Brain pericyte (primary cell): ENCODE measurements around the gene NRL.

Experiments
- DNase-seq: peaks from one replicate; pipeline ENCODE4 v3.0.0-alpha.2; 2012; ENCODE audit warnings: low read depth, low spot score

The NRL gene

DNA sequence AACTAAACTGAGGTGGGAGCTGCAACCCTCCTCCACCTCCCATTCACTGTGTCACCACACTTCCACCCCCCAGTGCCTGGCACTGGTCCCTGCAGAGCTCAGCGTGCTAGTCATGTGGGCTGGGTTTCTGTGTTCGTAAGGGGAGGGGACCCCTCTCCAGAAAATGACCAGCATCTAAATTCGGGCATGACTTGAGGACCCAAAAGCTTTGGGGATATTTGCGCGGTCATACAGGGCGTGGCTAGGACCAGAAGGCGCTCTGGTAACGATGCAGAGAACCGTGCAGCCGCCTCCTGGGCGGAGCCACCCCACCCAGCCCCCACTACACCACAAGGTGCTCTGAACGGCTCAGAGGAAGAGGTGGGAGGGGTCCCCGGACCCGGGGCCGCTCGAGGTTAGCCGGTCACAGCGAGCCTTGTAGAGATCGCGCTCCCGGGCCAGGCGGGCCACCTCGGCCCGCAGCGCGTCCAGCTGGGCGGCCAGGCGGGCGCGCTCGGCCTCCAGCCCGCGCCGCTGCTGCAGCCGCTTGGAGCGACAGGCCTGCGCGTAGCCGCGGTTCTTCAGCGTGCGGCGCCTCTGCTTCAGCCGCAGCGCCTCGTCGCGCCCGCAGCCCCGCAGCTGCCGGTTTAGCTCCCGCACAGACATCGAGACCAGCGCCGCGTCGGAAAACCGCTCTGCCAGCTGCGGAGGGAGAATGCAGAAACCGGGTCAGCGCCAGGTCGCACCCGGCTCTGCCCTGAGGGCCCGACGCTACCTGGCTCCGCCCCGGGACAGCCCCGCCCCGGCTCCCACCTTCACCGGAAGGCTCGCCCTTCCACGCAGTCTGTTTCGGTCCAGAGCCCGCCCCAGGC lies 33.6 kb downstream of the NRL start:
- DNase-seq = no peak

GRCh38 chr14:24080142-24080530 lies 34.6 kb downstream of the NRL start:
- no peak for DNase-seq

- no peak for DNase-seq
Observed at GRCh38 chr14:24079491-24080141, 35.1 kb downstream of the NRL start.

DNA sequence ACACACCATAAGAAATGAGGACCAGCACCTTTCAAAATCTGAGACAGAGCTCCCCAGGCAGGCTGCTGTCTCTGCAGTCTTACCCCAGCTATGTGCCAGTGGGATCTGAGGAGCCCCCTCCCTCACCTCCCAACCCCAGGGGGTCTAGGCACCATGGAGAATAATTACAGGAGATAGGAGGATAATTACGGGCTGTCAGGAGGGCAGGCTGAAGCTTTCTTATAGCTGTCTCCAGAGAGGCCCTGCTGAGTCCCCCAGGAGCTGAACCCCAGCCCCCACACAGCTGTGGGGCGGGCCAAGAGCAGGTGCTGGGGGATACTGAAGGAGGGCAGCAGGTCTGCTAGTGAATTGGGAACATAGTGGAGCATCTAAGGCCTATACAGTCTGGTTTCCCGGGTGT lies 36.6 kb downstream of the NRL start:
- DNase-seq = no peak

- no peak for DNase-seq
Observed at GRCh38 chr14:24077086-24077485, 37.7 kb downstream of the NRL start.

DNA sequence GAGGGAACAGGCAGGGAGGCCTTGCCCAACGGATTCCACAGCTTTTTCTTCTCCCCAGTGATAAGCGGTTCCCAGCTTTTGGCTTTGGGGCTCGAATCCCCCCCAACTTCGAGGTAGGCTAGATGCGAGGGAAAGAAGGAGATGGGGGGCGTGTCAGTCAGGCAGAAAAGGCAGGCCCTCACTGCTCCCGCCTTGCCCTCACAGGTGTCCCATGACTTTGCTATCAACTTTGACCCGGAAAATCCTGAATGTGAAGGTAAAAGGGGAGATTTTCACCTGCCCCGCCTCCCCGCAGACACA lies 38.5 kb downstream of the NRL start:
- DNase-seq = no peak

- no peak for DNase-seq
Observed at GRCh38 chr14:24075485-24076301, 39.1 kb downstream of the NRL start.

- no peak for DNase-seq
Observed at GRCh38 chr14:24074625-24075484, 39.9 kb downstream of the NRL start.

GRCh38 chr14:24072881-24073877 lies 41.6 kb downstream of the NRL start:
- no peak for DNase-seq

DNA sequence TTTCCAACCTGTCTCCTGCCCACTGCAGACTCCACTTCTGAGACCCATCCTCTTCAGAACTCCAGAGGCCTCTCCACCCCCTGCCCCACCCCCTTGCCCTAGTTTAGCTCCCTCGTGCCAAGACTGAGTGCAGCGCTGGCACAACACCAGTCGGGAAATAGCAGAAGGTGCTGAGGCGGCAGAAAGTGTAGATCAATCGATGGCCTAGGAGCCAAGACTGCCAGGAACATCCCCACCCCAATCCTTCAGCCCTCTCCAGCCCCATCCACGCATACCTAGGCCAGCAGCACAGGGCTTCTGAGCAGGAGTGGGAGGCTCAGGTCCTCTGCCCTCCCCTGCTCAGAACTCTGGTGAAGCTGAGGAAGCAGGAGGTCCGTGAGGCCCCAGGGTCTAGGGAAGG lies 42.3 kb downstream of the NRL start:
- DNase-seq = no peak

DNA sequence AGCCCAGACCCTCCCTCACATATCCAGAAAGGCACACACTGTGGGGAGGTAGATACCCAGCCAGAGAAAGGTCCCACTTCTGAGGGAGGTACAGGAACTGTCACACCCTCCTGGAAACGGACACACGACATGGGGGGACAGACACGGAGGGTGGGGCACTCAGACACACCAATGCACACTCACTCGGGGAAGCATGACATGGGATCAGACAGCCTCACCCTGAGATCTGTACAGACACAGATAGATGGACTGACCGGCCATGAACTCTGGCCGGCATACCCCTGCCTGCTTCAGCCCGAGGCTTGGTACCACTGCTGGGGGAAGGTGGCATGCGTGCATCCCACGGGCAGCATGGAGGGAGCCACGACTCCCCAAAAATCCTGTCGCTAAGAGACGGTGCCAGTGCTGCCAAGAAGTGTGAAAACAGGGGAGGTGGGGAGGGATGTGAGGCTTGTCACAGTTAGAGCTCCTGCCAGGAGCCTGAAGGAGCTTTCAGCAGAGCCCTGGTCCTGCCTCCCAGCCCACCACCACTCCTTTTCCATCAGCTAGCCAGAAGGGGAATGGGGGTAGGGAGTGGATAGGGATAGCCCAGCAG lies 42.8 kb downstream of the NRL start:
- DNase-seq = no peak

GRCh38 chr14:24071144-24071697 lies 43.5 kb downstream of the NRL start, which contains the start of gene CPNE6:
Gene CPNE6 (plus strand): TSS chr14:24071562. CDS start chr14:24072937, 1,375 bp downstream.
- no peak for DNase-seq

DNA sequence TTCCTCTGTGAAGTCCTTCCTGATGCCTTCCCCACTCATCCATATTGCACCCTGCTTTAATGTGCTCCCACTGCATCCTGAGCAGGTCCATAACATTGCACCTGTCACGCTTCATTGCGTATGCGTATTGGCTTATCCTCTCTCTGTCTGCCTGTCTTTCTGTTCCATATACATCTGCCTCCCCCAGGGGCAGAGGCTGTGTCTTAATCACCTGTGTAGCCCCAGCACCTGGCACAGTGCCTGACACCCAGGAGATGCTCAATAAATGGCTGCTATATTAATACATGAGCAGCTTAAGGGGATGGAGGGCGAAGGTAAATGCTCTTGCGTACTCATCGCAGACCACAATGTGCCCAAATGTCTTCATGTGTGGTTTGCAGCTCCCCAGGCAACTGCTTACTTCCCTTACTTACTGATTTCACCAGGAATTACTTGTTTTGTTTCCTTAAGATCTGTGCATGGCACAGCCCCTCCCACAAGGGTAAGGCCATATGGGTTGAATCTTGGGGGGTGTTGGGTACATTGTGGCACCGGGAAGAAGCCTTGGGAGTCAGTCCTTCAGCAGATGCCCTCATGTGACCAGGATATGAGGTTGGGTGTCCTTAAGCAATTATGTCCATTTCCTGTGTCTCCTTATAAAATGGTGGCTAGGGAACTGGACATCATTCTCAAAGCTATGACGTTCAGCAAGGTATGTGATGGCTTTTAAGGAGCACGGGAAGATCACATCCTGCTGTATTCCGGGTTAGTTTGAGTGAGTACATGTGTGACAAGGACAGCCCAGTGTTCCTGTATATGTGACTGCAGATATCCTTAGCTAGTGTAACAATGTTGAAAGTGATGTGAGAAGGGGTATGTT lies 44.2 kb downstream of the NRL start:
- no peak for DNase-seq

GRCh38 chr14:24069411-24069735 lies 45.4 kb downstream of the NRL start:
- DNase-seq = no peak

- no peak for DNase-seq
Observed at GRCh38 chr14:24068711-24069410, 45.9 kb downstream of the NRL start.

DNA sequence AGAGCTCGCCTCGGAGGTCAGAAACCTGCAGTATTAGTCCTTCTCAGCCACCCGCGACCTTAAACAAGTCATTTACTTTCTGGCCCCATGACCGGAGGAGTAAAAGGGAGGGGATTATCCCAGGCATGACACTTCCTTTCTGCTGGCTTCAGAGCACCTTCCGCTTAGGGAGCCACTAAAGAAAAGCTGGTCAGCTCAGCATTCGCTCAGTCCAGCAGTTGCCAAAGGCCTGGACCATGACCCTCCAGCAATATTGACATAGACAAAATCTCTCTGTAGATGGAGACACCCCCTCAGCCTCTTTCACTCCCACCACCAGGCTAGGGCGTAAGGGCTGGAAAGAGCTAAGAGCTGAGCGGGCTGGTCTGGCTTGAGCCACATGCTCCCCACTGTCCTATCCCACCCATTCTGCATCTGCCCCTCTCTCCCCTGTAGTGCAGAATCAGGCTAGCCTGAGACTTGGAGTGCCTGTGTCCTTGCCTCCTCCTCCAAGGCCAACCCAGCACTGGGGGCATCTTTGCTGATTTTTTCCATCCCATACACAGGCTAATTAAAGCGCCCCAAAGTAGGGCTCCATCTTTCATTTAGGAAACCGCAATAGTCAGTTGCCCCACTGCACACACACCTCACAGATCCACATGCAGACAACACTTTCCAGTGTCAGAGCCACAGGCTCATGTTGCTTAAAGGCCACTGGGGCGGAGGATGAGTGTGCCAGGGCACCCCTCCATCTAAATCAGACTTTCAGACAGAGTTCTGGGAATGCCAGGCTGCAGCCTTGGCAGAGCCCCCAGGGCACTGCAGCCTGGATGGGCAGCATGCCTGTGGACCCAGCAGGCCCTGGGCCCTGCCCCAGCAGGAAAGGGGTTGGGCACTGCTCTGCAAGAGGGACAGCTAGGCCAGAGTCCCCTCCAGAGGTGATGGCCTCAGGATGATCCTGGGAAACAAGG lies 47.3 kb downstream of the NRL start:
- no peak for DNase-seq
